Activated CD8-positive, alpha-beta memory T cell treated with anti-CD3 and anti-CD28 coated beads, Interleukin-2, amount 50 U/mL, for 48 hours (primary cell): ENCODE results near the gene HGFAC.

Experiments used
- DNase-seq: peaks from one replicate; pipeline ENCODE4 v3.0.0-alpha.2; 2020

HGFAC gene

DNA sequence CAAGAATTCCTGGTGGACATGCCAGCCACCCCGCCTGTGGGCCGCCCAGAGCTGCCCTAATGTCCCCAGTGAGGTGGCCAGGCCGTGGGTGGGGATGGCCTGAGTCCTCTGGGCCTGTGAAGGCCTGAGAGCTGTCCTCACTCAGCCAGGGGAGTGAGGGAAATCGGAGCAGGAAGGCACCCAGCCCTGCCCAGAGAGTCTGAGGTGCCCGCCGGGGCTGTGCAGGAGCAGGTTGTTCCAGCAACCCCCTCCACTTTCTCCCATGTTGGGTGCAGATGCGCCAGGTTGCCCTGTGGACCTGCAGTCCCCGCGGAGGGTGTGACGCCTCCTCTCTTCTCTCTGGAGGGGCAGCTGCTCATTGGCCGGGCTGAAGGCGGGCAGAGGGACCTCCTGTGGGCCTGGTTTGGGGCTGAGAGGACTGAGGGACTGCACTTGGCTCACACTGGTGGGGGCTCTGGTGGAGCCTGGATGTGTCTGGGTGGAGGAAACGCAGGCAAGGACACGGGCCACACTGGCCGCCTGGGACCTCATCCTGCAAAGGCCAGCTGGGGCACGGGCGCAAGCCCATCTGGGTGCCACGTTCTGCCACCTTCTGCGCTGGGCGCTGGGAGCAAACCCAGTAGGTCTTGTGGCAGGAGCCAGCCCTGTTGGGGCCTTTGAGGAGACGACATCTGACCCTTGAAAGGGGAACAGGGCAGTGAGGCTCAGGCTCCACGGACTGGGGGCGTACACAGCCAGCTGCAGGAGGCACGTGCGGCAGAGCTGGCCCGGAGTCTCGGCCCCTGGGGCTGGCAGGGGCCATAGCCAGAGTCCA lies 35.4 kb downstream of the HGFAC start:
- DNase-seq = no peak

DNA sequence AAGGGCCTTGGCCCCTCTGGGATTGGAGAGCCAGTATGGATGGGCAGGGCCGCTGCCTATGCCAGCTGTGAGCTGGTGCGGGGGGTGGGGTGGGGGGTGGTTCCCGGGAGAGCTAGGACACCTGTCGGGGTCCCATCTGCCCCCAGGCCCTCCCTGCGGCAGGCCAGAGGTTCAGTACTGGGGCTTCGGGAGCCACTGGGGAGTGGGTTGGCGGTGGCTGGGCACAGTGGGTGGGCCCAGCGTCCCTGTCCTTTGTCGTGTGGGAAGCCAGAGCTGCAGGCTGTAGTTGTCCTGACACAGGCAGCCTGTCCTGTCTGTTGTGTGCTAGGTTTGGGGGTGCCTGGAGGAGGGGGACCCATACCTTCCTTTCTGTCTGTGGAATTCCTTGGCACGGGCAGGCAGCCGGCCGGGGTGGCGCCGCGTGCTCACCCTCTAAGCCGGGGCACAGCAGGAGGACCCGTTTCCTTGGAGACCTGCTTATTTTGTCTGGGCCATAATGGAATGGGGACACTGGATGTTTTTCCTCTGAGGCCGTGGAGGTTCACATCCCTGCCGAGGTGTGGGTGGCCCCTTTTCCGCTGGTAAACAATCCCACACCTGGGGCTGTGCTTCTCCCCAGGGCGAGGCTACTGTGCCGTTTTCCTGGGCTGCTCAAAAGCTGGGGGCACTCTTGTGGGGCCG lies 36.1 kb downstream of the HGFAC start:
- no peak for DNase-seq

DNA sequence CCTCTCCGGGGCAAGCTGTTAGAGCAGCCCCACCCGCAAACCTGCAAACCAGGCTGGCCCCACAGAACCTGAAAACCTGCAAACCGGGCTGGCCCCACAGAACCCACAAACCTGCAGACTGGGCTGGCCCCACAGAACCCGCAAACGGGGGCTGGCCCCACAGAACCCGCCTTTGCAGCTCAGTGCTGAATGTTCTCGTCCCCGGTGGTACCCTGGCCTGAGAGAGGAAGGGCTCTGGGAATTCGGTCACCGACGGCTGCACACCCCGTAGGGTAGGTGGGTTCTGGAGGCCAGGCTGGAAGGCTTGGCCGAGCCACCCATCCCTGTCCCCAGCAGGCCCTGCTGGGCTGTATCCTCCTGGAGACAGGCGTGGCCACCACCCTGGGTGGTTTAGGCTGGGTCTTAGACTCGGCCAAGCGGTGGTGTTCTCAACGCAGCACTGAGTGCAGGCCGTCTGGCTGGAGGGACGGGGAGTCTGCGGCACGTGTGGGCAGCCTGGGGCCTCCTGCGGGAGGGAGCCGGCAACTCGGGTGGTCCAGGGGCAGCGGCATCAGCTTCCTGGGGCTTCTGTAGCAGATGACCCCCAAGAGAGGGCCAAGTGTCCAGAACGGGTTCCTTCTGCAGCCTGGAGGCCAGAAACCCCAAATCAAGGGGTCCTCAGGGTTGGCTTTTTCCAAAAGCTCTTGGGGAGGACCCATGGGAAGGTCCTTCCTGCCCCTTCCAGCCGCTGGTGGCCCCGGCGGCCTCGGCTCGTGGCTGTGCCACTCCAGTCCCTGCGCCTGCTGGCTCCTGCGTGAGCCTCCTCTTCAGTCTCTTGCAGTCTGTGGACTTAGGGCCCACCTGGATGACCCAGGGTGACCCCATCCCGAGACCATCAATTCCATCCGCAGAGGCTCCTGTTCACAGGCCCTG lies 36.9 kb downstream of the HGFAC start:
- DNase-seq = no peak

DNA sequence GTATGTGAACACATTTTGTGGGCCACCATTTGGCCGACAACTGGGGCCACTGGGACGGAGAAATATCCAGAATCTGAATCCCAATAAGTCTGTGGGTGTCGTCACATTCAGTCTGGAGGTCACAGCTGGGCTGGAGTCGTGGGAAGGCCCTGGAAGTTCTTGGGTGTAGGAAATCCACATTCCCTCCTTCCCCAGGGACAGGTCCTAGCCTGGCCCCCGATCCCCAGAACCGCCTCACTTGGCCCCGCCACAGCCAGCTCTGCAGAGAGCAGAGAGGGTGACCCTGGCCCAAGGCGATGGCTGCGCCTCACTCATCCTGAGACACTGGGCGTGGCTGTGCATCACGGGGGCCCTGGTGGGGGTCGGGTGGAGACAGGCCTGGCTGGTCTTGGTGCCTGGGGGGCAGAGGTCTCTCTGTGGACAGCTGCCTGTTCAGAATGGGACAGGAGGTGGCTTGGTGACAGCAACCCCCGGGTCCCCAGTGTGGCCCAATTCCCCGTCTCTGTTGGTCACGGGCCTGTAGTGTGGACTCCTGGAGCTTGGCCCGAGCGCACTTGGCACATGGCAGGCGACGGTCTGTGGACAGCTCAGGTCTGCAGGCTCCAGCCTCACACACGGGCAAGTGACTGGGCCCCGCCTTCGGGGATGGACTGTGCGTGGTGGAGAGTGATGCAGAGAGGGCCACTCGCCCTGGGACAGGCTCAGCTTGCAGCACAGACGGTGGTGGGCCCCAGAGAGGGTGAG lies 37.8 kb downstream of the HGFAC start:
- no peak for DNase-seq

DNA sequence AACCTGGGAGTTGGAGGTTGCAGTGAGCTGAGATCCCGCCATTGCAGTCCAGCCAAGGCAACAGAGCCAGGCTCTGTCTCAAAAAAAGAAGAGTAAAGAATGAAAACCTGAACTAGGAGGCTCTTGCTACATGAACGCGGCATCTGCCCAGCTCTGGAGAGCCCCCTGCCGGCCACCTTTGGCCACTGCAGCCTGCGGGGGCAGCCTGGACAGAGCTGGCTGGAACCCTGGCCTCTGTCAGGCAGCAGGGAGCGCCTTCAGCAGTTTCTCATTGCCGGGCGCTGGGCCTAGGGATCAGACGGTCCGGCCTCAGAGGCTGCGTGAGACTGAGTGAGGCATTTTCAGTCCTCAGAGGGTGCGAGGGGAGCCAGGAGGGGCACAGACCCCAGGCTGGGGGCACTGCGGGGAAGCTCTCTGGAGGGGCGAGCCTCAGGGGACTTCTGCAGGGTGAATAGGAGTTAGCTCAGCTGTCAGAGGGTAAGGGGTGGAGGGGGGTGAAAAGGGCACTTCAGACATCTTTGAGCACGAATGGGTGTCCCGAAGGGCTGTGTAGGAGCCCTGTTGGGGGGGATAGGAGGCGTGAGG lies 38.9 kb downstream of the HGFAC start:
- peak; percentile 96 for DNase-seq

DNA sequence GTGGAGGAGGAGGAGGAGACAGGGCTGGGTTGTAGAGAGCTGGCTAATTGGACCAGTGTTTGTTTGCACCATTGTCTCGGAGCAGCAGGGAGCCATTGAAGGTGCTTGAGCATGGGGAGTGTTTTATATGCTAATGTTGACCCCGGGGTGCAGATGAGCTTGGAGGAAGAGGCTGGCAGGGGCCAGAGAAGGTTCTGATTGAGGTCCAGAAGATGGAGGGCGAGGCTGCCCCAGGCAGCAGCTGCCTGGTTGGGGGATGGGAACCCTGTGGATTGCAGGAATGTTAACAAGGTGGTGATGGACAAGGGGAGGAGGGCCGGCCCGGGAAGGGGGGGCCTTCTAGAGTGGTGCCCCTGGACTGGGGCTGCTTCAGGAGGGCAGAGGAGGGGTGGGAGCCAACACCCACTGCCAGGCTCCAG lies 39.4 kb downstream of the HGFAC start:
- no peak for DNase-seq

DNA sequence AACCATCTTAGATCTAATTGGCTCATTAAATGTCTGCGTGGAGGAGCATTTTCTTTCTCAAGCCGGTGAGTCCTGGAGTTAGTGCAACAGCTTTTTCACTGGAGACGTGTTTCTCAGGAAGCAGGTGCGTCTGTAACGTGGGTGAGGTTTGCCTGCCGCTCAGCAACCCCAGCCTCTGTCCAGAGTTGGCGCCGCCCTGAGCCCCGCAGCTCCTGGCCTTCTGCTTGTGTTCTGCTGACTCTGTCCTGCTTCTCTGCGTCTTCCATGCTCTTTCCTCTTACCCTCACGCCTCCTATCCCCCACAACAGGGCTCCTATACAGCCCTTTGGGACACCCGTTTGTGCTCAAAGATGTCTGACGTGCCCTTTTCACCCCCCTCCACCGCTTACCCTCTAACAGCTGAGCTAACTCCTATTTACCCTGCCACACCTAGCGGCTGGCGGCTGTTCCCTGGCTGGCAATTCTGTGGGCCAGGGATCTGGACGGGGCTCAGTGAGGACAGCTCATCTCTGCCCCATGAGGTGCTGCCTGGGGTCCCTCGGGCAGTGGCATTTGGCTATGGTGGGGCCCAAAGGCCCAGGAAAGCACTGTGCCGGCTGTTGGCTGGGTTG lies 40.1 kb downstream of the HGFAC start:
- DNase-seq = no peak

DNA sequence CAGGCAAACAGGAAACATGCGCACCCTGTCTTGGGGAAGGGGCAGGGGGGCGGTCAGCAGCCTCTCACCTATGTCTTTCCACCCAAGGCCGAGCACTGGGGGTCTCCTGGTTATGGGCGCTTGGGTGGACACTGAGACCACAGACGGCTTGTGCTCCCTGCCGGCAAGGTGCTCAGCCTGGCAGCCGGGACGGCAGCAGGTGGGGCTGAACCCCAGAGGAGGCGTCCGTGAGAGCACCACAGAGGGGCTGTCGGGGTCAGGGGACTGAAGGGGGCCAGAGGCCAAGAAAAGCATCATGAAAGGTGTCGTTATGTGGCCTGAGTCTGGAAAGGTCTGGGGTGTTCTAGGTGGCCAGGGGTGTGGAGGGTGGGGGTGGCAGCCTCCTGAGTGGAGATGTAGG lies 40.9 kb downstream of the HGFAC start:
- DNase-seq = no peak

DNA sequence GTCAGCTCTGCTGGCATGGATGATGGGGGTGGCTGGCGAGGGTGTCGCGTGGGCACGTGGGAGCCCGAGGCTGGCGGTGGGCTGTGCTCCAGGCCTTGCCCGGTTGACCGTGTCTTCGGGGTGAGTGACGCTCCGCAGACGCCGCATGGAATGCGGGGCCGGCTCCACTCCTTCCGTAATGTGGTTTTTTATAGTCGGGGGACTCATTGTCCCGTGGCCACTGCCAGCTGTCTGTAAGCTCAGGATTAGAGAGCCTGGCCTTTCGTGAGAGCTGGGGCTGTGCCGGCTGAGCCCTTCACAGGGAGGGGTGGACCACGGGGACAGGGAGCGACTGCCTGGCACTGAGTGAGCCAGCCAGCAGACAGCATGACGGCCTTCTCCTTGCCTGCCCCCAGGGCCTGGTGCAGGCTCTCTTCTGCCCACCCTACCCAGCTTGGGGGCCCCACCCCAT lies 41.7 kb downstream of the HGFAC start:
- DNase-seq = no peak

DNA sequence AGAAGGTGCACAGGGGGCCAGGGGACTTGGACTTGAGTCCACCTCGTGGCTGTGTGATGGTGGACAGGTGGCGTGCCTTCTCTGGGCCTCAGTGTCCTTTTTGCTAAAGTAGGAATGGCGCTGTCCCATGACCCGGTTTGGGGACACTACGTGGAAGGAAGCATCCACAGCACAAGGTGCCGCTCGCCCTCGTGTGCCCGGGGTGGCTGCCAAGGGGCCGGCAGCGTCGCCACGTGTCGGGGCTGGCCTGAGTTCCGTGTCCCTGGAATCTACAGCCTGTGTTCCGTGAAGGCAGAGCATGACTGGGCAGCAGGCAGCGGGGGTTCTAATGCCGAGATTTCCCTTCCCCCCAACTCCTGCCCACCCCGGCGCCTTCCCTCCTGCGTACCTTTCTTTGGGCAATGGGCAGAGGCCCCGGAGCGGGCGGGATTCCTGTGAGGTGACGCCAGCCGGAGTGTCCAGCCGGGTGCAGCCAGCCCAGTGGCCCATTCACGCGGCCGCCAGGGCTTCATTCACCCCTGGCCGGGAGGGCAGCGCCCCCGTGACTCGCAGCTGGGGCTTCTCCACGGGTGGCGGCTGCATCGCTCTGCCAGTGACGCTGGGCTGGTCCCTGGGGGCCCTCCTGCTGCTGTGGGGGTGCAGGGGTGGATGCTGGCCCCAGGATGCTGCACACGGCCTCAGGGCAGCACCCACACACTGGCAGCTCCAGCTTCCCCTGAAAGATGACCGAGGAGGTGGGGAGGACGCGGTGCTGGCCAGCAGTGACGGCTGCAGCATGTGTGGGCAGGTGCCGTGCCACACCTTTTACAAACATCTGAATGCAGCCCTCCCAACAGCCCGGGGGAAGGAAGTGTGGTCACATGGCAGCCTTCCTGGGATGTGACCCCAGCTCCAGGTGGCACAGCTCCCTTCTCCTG lies 42.5 kb downstream of the HGFAC start:
- DNase-seq = no peak

DNA sequence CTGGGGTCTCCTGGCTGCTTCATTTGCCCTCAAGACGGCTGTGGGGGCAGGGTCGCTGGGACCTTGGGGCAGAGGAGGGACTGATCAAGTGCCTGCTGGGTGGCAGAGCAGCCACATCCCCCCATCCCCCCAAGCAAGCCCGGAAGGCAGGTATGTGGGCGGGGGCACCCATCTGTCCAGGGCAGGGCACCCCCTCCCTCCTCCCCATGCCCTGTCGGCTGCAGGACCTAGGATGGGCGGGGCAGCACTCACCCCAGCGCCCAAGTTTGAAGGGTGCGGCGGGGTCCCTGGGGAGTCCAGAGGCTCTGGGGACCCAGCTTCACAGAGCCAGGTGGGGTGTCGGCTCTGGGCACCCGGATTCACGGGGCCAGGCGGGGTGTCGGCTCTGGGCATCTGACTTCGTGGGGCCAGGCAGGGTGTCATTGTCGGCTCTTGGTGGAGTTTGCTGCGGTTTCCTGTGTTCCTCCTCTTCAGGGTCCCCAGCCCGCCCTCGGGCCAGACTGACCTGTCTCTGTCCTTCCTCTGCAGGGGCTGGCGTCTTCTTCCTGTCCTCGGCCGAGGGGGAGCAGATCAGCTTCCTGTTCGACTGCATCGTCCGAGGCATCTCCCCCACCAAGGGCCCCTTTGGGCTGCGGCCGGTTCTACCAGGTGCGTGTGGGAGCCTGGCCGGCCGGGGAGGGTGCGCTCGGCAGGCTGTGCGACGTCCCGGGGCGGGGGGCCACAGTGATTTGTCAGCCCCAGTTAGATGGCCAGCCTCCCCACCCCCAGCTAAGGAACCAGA lies 43.4 kb downstream of the HGFAC start:
- DNase-seq = no peak

DNA sequence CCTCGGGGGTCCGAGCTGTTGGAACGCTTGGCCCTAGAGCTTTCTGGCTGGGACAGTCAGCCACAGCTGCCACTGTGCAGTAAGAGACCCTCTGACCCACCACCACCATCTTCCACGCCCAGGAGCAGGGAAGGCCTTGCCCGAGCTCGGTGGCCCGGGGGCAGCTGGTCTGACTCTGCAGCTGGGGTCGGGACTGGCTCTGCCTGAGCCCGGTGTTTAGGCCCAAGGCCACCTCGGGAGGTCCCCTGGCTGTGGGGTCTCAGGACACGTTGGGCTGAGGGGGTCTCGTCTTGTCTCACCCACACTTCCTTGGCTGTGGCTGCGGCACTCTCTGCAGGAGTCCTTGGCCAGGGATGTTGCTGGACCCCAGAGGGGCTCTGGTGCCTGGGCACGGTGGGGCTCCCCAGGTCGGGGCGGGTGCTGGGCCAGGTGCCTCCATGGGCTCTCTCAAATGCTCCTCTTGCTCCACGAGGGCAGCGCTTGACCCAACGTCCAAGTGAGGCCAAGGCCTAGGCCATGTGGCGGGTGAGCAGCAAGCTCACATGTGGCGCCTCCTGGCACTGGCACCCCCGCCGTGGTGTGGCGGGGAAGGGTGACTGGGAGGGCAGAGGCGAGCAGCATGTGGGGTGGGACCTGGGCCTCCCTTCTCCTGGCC lies 44.2 kb downstream of the HGFAC start:
- DNase-seq = no peak

DNA sequence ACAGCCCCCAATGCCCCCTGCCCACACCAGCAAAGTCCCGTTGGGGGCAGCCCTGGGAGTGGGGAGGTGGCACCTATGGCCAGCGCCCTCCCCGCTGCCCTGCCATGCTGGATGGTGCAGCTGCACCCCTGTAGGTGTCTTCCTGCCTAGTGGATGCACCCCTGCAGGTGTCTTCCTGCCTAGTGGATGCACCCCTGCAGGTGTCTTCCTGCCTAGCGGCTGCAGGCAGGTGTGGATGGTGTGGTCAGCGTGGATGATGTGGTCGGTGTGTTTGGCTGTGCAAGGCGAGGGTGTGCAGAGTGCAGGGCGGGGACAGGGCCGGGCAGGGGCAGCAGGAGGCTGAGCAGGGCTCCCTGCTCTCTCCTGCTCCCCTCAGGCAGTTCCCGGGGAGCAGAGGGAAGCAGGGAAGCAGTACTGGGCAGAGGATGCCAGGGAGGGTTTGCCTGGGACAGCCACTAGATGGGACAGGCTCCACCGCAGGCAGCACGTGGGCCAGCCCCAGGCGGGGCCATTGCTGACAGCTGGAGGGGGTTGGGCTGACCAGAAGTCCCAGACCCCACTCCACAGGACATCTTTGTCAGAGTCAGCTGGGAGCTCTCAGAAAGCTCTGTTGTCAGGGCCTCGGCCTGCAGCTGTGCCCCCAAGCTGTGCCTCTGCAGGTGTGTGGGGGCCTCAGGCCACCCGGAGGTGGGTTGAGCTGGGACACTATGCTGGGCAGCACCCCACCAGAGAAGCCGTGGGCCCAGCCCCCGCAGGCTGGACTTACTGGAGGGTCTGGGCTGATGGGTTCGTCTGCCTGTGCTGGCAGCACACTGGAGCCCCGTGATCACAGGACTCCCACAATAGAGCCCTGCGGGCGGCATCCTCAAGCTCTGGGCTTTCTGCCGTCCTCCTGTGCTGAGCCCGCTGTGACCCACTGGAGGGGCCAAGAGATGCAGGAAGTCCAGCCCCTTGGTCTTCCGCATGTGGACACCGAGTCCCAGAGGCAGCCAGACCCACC lies 45.1 kb downstream of the HGFAC start:
- DNase-seq = no peak

DNA sequence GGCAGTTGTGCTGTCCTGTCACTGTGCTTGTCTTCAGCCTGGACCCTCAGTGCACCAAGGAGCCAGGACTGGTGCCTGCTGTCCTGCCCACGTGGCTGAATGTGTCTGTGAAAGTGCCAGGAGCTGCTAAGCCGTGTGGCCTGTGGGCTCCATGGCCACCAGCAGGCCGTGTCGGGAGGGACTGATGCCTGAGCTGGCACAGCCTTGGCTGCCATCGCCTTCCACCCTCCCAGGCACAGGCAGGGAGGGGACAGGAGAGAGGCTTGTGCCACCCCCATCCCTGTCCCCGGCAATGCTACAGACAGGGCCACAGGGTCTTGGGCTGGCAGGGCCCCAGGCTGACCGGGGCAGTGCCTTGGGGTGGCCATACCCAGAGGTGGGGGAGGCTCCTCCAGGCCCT lies 46.1 kb downstream of the HGFAC start:
- DNase-seq = no peak

DNA sequence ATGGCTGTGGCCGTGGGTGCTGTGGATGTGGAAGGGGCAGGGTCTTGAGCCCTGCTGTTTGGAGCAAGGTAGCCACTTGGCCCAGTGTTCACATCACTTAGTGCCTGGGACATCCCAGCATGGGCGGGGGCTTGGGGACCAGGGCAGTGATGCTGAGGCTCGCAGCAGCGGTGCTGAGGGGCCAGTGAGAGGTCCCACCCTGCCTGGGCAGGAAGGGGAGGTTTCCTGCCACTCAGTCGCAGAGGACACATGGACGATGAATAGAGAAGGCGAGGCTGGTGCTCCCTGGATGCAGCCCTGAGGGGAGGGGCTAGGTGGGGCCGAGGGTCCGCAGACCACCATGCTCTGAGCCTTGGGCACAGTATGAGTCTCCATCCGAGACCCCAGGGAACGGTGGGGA lies 47.1 kb downstream of the HGFAC start:
- no peak for DNase-seq

DNA sequence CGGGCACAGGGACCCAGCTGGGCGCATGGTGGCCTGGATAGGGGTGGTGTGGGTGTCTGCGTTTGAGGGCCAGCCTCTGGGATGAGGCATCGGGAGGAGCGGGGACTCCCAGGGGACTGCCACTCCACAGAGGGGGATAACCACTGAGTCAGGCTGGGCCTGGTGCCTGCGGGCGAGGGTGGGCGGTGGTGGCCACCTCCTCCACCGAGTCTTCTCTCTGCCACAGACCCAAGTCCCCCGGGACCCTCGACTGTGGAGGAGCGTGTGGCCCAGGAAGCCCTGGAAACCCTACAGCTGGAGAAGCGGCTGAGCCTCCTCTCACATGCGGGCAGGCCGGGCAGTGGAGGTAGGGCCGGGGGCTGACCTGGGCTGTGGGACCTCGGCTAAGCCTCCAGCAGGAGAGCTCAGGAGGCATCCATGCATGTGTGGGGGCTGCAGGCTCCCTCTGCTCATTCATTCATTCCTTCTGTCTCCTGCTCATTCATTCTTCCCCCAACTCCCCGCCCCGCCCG lies 47.7 kb downstream of the HGFAC start:
- no peak for DNase-seq

DNA sequence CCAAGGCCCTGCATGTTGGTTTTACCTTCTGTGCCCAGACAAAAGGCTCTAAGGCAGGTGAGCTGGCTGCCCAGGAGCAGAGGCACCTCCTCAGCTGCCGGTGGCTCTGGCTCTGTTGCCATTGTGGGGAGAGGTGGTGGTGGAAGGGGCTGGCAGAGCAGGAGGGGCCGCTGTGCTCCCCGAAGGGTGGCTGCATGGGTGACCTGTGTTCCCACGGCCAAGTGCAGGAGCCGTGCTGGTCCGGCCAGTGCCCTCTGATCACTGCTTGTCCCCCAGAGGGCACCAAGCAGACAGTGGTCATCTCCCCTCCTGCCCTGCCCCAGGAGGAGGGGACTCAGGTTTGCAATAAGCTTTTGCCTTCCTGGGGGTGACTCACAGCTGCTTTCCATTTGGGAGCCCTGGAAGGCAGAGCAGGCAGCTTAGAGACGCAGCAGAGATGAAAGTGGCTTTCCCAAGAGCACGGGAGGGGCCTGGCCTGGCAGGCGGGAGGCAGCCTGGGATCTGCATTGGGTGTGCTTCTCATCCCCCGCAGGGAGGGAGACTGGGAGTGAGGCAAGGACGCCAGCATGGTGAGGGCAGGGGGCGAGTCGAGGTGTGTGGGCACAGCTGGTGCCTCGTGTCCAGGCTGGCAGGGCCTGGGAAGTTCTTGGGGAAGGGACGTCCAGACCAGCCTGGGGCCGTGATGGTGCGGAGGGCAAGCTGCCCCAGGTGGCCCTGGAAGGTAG lies 50.1 kb downstream of the HGFAC start:
- no peak for DNase-seq
